GM19467 (cell line): ENCODE data around the gene NARF.

Experiments used
- ATAC-seq: cut with Tn5 transposase; IDR thresholded peaks from one replicate; pipeline ENCODE4 v1.9.1; 2021; ENCODE audit warnings: mild to moderate bottlenecking, moderate library complexity; ENCODE audit not compliant: unreplicated experiment

The NARF gene

DNA sequence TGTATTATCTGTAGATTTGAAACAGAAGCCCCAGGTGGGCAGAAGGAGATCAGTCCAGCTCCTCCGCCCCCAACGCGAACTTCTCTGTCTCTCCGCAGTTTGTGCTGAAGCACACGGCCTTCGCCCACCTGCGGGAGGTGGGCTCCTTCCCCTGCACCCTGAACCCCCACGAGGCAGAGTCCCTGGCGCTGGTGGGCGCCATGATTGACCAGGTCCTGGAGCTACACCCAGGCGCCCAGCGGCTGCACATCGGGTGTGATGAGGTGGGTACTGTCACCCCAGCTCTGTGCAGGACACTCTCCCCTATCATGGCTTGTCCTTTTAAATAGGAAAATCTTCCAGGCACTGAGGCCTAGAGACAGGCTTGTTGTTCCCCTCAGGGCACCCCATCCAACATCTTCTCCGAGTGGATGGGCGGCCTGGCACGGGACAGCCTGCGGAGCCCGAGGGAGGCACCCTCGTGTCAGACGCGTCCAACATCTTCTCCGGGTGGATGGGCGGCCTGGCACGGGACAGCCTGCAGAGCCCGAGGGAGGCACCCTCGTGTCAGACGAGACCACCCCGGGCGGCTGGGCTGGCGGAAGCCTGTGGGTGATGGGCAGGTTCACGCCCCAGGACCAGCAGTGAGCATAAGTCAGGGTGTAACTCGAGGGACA is 24.9 kb upstream of the NARF start:
- ATAC-seq = no peak

- no peak for ATAC-seq
Measured at GRCh38 chr17:82434216-82434565, 24.4 kb upstream of the NARF start.

GRCh38 chr17:82435103-82435502 is 23.4 kb upstream of the NARF start:
- ATAC-seq = no peak

DNA sequence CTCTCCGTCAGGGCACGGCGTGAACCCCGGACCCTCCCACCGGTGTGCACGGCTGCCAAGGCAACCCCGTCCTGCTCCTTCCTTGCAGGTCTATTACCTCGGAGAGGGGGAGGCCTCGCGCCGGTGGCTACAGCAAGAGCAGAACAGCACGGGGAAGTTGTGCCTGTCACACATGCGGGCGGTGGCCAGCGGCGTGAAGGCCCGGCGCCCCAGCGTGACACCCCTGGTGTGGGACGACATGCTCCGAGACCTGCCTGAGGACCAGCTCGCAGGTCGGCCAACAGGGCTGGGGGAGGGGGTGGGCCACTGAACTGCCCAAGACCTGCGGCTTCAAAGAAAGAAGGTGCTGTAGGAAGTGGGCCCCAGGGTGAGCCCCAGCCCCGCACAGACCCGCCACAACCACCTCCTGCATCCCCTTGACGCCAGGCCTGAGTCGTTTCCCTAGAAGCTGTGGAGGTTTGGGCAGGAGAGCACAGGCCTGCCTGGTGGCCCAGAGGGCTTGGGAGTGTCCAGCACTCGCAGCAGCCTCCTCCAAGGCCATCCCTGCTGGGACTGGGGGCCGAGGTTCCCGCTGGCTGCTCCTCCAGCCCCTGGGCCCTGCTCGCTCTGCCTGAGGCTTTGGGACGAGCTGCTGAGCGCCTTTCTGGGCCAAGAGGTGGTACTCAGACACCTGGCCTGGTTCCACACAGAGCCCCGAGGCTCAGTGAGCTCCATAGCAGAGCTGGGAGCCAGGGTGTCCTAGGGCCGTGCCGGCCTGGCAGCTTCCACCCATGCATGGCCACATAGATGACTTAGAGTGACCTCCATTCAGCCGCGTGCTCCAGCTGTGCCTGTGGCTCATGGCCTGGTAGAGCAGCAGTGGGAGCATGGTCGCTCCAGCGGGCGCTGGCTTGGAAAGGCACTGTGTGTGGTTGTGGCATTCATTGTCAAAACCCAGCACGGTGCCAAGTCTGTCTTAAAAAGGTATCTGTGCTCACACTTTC is 22.6 kb upstream of the NARF start:
- ATAC-seq = no peak

DNA sequence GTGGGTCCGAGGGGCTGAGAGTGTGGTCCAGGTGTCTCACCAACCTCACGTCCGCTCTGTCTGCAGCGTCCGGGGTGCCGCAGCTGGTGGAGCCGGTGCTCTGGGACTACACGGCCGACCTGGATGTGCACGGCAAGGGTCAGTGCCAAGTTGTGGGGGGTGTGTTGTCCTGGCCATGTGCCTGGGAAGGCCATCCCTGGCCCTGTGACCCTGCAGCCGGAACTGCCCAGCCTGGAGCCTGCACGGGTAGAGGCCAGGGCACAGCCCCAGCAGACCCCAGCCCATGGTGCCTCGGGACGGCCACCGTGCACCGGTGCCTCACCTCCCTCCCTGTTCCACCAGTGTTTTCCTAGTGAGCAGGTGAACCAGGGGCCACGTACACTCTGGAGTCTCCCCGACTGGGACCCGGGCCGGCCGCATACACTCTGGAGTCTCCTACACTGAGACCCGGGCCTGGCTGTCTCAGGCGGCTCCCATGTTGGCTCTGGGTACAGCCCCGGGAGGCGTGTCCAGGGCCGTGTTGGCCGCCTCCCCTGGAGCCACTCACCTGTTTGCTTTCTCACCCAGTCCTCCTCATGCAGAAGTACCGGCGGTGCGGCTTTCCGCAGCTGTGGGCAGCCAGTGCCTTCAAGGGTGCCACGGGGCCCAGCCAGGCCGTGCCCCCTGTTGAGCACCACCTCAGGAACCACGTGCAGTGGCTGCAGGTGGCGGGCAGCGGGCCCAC is 21.8 kb upstream of the NARF start:
- ATAC-seq = no peak

GRCh38 chr17:82437325-82437668 is 21.2 kb upstream of the NARF start:
- ATAC-seq = no peak

GRCh38 chr17:82438401-82439193 is 19.9 kb upstream of the NARF start:
- ATAC-seq = no peak

GRCh38 chr17:82439194-82439828 is 19.2 kb upstream of the NARF start:
- ATAC-seq = no peak

GRCh38 chr17:82439829-82440365 is 18.6 kb upstream of the NARF start:
- ATAC-seq = no peak

DNA sequence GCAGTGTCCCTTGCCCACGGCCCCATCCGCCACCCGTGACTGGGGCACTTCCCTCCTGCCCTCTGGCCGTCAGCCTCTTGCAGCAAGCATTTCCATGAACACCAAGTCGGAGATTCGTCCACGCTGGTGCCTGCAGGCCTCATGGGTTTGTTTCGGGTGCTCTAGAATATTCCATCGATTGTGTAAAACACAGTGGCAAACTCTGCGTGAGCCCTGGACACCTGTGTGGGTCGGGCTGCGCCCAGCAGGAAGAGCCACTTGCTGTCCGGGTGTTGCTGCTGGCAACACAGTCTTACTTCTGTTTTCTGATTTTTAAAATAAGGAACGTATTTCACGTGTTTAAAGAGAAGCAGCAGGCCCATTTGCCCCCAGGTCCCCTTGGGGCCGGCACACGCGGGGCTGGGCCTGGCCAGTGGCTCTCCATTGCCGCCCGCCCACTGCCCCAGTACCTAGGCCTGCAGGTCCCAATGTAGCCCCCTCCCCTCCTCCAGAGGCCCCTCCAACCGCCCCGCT is 18.0 kb upstream of the NARF start:
- ATAC-seq = no peak

GRCh38 chr17:82440991-82441627 is 17.4 kb upstream of the NARF start:
- ATAC-seq = no peak

DNA sequence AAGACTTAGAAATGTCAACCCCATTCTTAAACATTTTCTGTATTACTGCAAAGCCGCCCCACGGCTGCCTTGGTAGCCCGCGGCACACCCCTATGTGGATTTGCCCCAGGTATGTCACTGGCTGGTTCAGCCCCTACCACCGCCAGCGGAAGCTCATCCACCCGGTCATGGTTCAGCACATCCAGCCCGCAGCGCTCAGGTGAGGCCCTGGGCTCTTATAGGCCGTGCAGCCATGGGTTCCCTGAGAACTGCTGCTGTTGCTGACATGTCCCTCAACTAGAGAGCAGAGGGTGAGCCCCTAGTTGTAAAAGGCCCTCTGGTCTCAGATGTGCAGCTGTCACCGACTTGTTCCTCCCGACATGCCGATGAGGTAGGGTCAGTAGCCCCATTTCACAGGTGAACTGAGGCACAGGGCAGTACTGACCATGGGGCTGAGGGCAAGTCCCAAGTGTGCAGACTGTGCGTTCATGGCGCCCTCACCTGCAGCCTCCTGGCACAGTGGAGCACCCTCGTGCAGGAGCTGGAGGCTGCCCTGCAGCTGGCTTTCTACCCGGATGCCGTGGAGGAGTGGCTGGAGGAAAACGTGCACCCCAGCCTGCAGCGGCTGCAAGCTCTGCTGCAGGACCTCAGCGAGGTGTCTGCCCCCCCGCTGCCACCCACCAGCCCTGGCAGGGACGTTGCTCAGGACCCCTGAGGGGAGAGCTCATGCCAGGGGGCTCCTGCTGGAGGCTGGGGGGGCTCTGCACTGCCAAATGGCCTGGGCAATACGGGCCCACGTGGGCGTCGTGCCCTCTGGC is 16.7 kb upstream of the NARF start:
- ATAC-seq = no peak

DNA sequence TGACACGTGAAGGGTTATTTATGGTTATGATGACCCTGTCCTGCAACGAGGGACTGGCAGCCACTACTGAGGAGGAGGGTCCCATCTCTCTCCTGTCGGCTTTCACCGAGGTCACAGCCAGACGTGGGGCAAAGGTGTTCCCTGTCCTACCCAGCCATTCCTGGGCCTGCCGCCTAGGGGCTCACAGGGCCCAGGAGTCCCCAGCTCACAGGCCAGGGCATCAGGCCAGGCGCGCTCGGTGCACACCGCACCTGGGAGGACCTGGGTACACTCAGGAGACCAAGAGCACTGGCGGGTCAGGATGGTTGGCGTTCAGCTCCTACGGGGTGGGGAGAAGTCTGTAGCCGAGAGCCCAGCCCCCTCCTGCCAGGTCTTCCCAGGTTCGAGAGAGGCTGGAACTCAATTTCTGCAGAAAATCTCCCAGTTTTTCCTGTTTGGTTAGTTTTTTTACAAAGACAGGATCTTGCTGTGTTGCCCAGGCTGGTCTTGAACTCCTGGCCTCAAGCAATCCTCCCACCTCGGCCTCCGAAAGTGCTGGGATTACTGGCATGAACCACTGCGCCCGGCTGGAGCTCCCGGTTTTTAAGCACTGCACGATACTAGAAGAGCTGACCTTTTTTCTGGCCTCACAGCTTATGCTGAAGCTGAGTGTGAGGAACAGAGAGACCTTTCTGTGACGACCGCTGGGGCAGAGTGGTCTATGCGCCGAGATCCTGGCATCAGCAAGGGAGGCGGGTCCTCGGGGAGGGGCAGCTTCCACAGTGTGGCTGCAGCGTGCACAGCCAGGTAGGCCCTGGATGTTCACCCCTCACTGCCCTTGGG is 15.7 kb upstream of the NARF start:
- no peak for ATAC-seq

DNA sequence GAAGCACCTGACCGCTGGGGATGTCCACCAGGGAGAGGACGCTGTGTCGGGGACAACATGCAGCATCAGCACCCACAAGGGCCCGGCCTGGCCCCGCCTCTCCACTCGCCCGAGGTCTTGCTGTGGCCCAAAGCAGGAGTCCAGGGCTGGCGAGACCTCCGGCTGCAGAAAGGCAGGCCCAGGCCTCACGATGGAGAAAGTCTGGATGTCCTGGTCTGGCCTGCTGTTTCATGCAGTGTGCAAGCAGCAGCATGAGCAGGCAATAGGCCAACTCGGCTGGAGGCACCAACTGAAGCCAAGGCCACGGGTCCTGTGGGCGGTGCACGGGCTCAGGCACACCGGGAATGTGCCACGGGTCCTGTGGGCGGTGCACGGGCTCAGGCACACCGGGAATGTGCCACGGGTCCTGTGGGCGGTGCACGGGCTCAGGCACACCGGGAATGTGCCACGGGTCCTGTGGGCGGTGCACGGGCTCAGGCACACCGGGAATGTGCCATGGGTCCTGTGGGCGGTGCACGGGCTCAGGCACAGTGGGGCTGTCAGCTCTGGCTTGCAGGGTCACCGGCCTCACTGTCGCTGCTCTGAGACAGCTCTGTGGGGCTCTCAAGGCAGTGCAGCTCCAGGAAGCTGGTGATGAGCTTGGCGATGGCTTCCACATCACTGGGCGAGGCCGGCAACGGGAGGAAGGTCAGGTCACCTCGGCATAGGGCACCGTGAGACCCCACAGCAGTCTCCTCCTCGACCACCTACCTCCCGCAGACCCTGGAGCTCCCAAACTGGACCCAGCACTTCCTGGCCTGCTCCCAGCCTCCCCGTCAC is 14.9 kb upstream of the NARF start:
- ATAC-seq = no peak

- no peak for ATAC-seq
Measured at GRCh38 chr17:82444284-82444893, 14.2 kb upstream of the NARF start.

GRCh38 chr17:82444941-82445521 is 13.5 kb upstream of the NARF start:
- no peak for ATAC-seq
